ENCODE measurements around the gene USP10.

The USP10 gene

DNA sequence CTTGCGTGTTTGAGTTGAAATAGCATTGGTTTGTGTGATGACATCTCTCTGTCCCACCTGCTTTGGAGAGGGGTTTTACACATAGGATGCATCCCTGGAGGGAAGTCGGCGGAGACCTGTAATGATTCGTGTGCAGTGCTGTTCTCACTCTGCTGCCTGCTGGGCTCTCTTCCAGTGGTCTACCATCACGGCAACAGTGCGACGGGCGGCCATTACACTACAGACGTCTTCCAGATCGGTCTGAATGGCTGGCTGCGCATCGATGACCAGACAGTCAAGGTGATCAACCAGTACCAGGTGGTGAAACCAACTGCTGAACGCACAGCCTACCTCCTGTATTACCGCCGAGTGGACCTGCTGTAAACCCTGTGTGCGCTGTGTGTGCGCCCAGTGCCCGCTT, 78.9 kb downstream of the USP10 start:
- DNase-seq, result no peak

DNA sequence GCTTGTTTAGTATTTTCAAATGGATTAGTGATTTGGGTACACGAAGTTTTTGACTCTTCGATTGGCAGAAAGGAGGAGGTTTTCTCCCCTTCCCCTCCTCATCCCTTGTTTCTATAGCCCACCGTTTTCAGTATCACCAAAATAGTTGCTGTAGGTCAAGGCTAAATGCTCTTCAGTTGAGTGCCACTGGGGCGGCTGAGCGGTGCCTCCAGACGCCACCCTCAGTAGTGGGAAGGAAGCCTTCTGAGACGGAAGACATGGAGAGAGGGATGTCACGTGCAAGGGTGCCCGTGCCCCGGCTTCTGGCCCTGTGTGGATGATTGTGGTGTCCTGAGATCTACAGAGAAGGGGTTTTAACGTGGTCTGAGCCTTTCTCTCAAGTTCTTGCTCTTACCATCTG, 80.3 kb downstream of the USP10 start:
- DNase-seq, result no peak

DNA sequence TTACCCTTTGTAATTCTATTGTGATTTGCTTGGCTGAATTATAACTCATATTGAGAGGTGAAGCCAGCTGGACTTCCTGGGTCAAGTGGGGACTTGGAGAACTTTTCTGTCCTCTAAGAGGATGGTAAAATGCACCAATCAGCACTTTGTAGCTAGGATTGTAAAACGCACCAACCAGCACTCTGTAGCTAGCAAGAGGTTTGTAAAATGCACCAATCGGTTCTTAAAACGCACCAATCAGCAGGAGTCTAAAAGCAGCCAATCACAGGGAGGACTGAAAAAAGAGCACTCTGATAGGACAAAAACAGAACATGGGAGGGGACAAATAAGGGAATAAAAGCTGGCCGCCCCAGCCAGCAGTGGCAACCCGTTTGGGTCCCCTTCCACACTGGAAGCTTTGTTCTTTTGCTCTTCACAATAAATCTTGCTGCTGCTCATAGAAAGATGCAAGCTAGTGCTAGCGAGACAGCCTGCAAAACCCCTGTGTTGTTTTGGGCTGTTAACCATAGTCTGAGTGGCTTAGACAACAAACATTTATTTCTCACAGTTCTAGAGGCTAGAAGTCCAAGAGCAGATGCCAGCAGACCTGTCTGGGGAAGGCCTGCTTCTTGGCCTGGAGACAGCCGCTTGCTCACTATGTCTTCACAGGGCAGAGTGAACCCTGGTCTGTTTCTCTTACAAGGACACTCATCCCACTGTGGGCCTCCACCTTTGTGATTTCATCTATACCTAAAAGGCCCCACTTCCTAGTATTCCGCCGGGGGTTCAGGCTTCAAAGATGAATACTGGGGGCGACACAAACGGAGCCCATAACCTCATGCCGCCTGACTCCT, 81.0 kb downstream of the USP10 start:
- DNase-seq, result no peak

DNA sequence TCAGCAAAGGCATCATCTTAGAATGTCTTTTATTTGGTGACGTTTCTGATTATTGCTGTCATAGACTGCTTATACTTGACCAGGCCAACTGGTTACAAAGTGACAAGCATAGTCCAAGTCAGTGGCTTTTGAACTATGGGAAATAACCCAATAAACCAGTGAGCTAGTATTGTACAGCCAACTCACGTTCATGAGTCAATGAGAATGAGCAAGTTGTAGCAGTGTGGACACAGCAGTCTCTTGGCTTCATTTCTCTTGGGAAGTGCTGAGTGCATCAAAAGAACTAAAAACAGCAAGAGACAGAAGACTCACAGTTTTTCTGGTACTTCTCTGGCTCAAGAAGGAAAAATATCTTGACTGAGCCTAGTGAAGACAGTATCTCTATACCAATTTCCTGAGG, 83.0 kb downstream of the USP10 start:
- no peak for DNase-seq

DNA sequence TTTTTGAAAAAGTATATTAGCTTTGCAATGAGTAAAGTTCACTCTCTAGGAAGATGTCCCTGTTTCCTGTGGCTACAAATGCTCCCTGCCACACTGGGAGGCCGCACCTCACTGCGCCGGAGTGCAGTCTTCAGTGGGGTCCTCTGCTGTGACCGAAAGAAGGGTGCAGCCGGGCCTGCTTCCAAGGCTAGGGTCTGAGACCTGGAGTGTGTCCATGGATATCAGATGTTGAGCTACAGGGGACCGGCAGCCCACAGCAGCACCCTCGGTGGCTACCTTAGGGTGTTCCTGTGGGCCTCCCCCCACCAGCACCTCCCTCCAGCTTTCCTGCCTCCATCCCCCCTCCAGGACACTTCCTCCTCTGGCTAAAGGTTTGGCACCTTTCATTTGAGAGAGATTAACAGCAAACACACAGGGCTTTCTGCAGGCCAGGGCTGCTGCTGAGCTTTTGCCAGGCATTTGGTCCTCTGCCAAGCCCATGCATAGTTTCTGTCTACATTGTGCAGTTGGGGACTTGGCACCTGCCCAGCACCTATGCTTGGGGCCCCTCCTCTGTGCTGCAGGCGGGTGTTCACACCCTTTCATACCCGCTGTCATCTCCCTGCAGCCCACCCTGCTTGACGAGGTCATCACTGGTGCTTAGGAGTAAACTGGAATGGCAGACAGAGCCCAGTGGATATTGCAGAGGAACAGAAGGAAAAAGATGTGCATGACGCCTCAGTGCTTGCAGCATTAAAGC, 86.2 kb downstream of the USP10 start:
- no peak for DNase-seq

DNA sequence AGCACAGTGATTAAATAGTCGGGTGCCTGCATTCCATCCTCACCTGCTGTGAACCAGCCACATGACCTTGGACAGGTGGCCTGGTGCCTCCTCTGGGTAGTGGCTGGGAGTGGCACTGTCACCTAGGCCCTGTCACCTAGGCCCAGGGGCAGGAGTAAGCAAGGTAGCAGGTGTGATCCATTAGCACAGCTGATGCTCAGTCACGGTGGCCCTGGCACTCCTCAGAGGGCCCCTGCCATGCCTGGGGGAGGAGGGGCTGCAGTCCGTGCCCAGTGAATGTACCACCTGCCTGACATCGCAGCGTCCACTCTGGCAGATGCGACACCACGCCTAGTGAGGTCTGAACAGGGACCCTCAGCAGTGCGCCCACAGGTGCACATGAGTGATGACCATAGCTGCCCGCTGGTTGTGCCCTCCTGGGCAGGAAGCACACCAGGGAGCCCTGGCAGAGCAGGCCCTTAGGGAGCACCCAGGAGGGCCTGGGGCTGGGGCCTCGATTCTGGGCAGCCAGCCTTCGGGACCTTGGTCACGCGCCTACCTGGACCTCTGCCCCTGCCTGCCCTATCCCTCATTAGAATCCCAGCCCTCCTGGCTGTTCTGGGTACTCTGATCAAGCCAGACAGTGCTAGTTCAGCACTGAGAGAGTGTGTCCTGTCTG, 86.9 kb downstream of the USP10 start:
- DNase-seq, result no peak

DNA sequence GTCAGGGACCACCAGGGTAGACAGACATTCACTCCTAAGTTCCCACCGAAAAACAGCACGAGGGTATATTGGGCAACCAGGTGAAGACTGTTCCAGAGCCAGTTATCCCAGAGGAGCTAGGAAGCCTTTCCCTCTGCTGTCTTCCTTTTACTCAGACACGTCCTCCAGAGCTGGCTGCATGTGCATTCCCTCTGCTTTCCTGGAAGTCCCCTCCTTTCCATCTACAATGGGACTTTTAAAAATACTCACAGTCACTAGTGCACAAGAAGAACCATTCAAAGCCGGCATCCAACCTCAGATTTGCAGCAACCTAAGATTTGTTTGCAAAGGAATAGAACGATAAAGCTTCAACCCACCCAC, 87.4 kb downstream of the USP10 start:
- no peak for DNase-seq

DNA sequence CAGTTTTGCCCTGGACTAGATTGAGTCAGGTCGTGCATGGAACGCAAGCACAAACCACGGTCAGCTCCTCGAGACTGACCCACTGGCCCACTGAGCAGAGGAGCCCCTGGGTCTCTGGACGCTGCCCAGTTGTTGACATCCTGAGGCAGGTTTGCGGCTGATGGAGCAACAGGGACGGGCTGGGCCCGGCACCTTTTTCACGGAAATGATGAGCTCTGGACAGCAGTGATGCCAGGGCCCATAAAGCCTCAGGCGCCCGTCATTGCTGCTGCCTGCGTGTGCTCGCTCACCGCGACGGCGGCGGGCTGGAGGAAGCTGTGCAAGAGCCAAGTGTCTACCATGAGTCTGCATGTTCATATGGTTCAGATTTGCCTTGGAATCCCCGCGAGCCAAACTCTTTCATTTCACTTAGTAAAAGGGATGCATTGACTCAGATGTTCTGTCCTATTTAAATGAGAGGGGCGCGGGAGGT, 89.2 kb downstream of the USP10 start:
- no peak for DNase-seq

DNA sequence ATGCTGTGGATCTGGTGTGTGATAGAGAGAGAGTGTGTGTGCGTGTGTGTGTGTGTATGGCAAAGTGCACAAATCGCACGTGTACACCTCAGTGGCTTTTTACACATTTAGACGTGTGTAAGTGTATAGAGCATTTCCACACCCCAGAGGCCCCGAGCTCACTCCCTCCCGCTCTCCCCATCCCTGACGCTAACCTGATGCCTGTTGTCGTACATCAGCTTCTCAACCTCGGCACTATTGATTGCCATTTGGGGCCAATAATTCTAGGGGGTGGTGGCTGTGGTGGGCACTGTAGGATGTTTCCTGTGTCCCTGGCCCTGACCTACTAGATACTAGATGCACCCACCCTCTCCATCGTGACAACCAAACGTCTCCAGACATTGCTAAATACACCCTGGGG, 89.6 kb downstream of the USP10 start:
- DNase-seq, result no peak

DNA sequence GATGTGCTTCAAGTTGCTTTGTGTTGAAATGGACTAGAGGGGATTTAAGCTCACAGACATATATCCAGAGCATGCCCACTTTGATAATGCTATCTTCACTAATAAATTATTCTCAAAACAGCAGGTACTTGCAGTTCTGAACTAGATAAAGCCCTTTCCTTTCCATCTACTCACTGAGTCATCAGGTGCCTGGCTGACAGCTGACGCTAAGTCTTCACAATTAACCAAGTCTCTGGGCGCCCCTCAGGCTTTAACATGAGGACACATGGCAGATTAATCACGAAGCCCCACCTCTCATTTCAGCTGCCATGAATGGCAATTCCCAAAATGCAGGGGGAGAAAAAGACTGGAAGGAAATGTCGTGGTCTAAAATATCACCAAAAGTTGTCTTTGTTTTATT, 90.5 kb downstream of the USP10 start:
- DNase-seq, result no peak

DNA sequence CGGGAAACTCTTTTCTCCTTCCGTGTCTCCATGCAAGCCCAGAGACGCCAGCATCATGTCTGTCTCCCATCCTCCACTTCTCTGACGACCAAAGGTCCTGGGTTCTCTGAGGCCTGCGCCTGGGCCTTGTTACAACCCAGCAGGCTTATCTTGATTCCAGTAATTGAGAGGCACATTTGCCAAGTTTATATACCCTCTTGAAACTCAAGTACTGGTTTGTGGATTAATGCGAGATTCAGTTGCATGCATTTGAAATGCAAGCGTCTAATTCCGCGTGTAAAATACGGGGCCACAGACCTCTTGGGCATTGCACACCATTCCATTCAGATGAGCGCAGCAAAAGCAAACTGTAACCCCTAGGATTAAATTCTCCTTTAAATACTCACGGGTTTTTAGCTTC, 91.3 kb downstream of the USP10 start:
- no peak for DNase-seq

DNA sequence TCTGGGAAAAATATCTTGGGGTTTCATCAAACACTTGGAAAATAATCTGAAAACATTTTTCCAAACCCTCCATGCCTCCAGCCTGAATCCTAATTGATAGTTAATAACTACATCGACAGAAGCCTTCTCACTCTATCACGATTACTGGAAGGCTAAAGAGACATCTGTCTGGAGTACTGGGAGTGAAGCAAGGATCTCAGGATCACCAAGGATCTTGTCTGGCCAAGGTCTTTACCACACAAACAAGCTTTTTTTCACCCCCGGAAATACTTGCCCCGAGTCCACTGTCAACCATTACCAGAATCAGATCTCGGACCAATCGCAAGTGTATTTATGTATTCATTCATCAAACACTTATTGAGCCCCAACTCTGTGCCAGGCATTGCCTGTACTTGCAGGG, 91.7 kb downstream of the USP10 start:
- no peak for DNase-seq

DNA sequence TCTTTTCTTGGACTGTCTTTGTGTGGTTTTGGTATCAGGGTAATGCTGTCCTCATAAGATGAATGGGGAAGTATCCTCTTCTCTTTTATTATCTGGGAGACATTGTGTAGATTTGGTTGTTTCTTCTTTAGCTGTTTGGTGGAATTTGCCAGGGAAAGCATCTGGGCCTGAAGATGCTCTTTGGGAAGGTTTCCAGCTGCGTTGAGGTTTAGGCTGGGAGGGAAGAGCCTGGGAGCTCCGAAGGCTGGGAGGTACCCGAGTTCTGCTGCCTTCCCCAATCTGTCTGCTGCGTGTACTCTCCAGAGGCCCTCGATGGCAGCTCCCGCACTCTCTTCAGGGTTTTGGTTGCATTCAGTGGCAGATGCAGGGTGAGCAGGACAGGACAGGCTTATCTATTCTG, 94.4 kb downstream of the USP10 start:
- DNase-seq, result no peak

DNA sequence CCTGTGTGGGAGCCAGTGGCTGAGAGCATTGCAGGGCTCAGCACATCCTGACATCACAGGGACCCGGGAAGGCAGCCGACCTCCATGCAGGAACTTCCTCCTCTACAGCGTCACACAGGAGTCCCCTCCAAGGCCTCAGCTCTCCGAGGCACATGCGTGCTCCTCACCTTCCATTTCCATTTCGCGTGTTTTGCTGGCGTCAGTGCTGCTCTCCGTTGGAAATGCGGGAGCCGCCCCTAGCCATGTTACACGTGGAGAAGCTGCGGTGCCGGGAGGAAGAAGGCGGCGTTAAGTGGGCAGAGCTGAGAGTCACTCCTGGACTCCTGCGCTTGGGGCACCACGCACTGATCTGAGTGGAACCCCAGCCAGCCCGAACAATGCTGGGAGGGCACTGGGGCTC, 94.8 kb downstream of the USP10 start:
- no peak for DNase-seq

DNA sequence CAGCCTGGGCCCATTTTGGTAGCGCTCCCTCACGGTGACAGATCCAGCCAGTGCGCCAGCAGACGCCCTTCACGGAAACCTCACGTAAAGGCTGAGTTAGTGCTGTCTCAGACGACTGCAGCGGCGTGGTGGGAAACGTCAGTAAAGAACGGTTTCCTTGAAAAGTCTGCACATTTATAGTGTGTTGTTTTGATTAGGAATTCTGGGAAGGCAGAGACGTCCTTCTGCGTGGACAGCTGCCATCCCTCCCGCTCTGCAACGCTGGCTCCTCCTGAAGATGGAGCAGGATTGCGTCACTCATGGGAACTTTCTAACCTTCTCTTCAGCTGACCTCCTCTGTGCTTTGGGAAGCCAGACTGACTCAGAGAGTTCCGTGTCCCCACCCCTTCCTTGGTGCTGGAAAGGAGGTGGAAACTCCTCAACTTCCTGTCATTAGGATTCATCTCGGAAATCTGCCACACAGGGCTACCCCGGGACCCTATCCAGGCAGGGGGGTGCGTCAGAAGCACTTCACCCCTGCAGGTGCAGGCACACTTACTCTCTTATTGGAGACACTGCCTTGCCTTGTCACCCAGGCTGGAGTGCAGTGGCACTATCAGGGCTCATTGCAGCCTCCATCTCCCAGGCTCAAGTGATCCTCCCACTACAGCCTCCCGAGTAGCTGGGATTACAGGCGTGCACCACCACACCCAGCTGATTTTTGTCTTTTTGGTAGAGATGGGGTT, 95.7 kb downstream of the USP10 start:
- DNase-seq, result no peak

DNA sequence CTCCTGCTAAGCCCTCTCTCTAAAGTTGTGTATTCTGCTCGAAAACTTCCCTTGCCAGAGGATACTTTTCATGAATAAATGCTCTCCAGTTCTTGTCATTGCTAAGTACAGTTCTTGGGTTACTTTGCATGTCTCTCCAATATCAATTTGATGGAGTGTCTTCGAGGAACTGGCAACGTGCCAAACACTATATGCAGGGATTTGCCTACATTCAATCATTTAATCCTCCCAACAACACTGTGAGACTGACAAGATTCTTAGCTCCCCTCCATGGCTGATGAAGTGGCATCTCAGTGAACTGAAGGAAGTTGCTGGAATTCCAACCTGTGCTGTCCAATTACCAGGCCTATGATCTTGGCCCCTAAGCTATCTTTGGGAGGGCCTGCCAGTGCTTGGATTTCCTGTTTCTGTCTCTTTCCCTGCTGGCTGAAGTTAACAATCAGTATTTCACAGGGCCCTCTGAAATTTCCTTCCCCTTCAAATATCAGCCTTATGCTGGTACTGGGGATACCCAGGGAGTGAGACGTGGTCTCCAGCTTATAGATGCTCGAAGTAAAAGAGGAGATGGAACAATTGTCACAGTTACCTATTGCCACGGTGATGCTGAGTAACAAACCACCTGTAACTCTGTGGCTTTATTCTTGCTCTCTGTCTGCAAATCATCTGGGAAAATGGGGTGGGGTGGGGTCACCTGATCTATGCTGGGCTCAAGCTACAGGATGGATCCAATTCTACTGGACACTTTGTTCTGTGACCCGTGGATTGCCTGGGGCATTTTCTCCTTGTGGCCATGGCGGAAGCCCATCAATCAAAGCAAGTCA, 100.6 kb downstream of the USP10 start:
- no peak for DNase-seq

DNA sequence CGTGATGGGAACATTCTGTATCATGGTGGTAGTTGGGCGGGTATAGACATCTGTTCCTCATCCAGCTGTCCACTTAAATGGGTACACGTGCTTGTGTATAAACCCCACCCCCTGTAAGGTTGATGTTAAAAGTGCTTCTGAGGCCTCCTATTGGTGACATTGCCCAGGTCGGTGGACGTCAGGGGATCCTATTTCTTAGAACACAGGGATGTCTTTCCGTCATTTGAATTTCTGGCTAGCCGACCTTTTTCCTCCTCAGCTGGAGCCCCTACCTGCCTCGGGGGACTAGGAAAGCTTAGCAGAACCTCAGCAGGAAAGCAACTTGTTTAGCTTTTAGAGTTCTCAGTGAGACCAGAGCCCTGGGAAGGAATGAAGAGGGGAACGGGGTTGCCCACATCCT, 103.3 kb downstream of the USP10 start:
- no peak for DNase-seq

DNA sequence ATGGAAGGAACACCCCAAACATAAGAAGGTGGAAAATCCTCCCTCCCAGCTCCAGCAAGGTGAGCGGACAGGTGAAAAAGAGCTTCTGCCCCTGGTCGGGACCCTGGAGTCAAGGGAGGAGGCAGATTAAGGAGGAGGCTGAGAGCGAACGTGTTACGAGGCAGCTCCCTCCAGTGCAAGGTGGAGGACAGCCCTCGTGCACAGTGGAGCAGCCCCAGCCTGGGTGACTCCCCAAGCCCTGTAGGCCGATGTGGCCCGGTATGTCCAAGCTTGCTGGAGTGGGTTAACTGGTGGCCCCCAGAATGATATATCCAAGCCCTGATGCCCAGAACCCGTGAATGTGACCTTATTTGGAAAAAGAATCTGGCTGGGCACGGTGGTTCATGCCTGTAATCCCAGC, 104.5 kb downstream of the USP10 start:
- DNase-seq, result no peak

DNA sequence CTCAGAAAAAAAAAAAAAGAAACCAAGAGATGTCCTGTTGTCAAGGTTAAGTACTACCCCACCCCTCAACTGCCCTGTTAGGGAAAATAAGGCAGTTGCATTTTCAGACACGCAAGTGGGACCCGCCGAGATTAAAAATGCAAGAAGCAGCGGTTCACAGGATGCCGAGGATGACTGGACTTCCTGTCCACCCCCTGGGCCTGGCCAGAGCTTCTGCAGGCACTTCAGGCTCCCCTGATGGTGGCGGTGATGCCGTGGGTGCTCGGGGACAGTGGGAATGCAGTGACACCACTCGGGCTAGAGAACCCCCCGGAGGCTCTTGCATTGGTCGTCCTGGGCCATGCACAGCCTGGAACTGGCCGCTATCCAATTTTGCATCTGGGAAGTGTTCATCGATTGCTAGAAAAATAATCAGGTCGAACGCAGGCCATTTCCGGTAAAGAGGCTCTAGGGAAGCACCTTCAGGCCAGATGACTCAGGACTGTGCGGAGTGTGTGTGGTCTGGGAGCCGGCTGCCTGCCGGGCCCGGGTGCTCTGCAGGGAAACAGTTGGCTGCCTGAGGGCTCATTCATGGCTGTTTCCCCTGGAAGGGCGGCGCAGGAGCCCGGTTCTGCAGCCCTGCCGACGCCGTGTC, 106.6 kb downstream of the USP10 start:
- DNase-seq, result no peak

DNA sequence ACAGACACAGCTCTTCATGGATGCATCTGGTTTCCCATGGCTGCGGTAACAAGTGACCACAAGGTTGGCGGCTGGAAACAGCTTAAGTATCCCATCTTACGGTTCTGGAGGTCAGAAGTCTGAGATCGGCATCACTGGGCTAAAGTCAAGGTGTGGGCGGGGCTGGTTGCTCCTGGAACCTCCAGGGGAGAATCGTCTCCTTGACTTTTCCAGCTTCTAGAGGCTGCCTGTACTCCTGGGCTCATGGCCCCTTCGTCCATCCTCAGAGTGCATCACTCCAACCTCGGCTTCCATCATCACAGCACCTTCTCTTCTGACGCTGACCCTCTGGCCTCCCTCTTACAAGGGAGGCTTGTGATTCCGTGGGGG, 107.1 kb downstream of the USP10 start:
- no peak for DNase-seq

DNA sequence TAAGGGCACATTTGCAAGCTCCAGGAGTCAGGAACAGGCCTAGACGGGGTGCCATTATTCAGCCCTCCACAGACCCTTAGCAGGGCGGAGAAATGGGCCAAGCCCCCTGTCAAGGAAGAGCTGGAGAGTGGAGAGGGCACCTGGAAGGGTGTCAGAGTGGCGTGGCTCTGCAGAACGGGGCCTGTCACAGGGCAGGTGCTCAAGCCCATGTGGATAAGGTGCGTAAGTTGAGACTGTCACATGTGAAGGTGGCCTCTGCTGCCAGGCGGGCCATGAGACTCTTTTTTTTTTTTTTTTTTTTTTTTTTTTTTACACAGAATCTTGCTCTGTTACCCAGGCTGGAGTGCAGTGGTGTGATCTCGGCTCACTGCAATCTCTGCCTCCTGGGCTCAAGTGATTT, 108.0 kb downstream of the USP10 start:
- no peak for DNase-seq

DNA sequence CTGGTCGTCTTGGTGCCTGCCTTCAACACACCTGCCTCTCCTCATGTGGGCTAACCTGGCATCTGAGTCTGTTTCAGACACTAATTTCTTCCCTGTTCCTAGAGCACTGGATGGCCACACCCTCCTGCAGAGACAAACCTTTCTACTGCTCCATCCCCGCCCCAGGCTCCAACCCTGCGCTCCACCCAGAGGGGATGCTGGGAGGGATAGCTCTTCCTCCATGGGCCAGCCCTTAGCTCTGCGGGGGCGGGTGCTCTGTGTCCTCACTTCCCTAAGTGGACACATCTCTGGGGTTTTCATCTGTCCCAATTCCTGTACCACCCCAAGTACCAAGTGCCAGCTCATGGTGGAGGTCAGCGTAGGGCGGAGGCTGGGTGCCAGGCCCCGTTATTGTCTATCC, 109.0 kb downstream of the USP10 start:
- DNase-seq, result no peak

All from stimulated activated CD4-positive, alpha-beta T cell treated with anti-CD3 and anti-CD28 coated beads, Interleukin-2, amount 100 ng/mL, for 48 hours (primary cell).